ENCODE data around the gene RIMKLB.
"Not testable (repeated sequence)": the region's sequence is repeated elsewhere in the genome, so short reads cannot be mapped to it uniquely, and the experiment has no call there.

The RIMKLB gene

DNA sequence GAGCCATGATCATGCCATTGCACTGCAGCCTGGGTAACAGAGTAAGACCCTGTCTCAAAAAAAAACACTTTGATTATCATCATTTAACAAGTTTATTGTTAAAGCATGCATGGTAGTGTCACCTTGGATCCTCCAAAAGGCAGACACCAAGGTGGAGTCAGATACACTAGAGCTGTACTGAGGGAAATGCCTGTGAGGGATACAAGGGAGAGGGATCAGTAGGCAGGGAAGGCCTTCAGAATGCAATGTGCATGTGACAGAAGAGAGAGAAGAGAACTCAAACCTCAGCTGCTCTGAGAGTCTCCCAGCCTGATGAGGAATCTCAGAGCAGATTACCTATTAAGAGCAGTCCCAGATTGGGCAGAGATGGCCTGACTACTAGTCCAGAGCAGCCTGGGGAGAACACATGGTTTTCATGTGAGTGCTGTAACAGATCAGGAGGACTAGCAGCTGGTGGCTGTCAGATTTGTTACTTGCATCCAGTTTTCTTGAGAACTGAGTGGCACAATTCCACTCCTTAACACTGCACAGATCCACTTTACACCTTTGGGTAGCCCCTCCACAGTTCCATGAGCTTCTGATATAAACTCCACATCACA, 86.6 kb downstream of the RIMKLB start:
- no peak overlapping the region for H3K4me3 ChIP-seq (ENCODE audit: low read length)
- DNase-seq (ENCODE audit: low read depth), result no peak
- TF ChIP-seq, protein P1, sequence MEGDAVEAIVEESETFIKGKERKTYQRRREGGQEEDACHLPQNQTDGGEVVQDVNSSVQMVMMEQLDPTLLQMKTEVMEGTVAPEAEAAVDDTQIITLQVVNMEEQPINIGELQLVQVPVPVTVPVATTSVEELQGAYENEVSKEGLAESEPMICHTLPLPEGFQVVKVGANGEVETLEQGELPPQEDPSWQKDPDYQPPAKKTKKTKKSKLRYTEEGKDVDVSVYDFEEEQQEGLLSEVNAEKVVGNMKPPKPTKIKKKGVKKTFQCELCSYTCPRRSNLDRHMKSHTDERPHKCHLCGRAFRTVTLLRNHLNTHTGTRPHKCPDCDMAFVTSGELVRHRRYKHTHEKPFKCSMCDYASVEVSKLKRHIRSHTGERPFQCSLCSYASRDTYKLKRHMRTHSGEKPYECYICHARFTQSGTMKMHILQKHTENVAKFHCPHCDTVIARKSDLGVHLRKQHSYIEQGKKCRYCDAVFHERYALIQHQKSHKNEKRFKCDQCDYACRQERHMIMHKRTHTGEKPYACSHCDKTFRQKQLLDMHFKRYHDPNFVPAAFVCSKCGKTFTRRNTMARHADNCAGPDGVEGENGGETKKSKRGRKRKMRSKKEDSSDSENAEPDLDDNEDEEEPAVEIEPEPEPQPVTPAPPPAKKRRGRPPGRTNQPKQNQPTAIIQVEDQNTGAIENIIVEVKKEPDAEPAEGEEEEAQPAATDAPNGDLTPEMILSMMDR (IDR thresholded peaks at IDR 0.05; ENCODE audit: insufficient read depth, low read depth, low read length, missing control alignments), result no peak

DNA sequence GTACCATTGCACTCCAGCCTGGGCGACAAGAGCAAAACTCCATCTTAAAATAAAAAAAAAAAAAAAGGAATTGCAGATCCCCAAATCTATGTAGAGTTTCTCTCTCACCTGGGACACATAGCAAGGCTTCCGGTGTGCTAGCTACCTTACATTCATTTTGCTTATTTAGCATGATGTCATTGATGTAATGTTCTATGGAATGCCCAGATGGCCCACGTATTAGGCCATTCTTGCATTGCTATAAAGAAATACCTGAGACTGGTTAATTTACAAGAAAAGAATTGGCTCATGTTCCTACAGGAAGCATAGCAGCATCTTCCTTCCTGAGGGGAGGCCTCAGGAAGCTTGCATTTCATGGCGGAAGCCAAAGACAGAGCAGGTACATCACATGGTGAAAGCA, 87.7 kb downstream of the RIMKLB start:
- TF ChIP-seq, protein P1 (IDR thresholded peaks at IDR 0.05; ENCODE audit: insufficient read depth, low read depth, low read length, missing control alignments), result no peak
- no peak for DNase-seq (ENCODE audit: low read depth)
- no peak overlapping the region for H3K4me3 ChIP-seq (ENCODE audit: low read length)

DNA sequence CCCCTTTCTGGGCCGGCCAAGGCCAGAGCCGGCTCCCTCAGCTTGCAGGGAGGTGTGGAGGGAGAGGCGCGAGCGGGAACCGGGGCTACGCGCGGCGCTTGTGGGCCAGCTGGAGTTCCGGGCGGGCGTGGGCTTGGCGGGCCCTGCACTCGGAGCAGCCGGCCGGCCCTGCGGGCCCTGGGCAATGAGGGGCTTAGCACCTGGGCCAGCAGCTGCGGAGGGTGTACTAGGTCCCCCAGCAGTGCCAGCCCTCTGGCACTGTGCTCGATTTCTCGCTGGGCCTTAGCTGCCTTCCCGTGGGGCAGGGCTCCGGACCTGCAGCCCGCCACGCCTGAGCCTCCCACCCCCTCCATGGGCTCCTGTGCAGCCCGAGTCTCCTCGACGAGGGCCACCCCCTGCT, 89.4 kb downstream of the RIMKLB start:
- not testable (repeated sequence) for DNase-seq (ENCODE audit: low read depth); H3K4me3 ChIP-seq (ENCODE audit: low read length)

DNA sequence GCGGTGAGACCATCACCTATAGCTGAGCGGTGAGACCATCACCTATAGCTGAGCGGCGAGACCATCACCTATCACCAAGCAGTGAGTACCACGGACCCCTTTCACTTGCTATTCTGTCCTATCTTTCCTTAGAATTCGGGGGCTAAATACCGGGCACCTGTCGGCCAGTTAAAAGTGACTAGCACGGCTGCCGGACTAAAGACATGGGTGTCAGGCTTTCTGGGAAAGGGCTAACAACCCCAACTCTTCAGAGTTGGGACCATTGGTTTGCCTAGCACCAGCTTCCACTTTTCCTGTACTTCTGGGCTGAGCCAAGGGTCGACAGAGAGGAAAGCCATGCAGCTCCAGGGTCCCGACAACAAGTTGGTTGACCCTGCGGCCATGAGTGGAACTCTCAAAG, 90.9 kb downstream of the RIMKLB start:
- not testable (repeated sequence) for DNase-seq (ENCODE audit: low read depth); H3K4me3 ChIP-seq (ENCODE audit: low read length)

DNA sequence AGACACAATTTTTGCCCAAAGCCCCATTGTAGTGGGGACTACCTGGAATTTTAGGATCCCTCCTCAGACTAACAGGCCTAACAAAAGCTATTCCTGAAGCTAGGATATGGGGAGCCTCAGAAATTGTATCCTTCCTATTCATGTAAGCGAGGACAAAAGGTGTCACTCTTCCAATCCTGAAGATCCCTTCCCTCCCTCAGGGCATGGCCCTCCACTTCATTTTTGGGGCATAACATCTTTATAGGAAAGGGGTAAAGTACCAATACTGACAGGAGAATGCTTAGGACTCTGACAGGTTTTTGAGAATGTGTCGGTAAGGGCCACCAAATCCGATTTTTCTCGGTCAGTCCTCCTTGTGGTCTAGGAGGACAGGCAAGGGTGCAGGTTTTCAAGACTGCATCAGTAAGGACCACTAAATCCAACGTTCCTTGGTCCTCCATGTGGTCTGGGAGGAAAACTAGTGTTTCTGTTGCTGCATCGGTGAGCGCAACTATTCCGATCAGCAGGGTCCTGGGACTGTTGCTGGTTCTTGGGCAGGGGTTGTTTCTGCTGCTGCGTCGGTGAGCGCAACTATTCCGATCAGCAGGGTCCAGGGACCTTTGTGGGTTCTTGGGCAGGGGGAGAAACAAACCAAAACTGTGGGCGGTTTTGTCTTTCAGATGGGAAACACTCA, 91.7 kb downstream of the RIMKLB start:
- DNase-seq (ENCODE audit: low read depth); H3K4me3 ChIP-seq (ENCODE audit: low read length): not testable (repeated sequence)

DNA sequence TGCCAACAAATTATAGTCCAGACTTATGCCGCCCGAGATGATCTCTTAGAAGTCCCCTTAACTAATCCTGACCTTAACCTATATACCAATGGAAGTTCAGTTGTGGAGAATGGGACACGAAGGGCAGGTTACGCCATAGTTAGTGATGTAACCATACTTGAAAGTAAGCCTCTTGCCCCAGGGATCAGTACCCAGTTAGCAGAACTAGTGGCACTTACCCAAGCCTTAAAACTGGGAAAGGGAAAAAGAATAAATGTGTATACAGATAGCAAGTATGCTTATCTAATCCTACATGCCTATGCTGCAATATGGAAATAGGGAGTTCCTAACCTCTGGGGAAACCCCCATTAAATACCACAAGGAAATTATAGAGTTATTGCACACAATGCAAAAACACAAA, 95.4 kb downstream of the RIMKLB start:
- DNase-seq (ENCODE audit: low read depth), result peak; percentile 32

DNA sequence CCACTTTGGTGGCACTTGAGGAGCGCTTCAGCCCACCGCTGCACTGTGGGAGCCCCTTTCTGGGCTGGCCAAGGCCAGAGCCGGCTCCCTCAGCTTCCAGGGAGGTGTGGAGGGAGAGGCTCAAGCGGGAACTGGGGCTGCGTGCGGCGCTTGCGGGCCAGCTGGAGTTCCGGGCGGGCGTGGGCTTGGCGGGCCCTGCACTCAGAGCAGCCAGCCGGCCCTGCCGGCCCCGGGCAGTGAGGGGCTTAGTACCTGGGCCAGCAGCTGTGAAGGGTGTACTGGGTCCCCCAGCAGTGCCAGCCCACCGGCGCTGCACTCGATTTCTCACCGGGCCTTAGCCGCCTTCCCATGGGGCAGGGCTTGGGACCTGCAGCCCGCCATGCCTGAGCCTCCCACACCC, 96.8 kb downstream of the RIMKLB start:
- H3K4me3 ChIP-seq (ENCODE audit: low read length); DNase-seq (ENCODE audit: low read depth): not testable (repeated sequence)

More for the DNA sequence above, 95.4 kb downstream of the RIMKLB start:
- not testable (repeated sequence) for H3K4me3 ChIP-seq (ENCODE audit: low read length)

DNA sequence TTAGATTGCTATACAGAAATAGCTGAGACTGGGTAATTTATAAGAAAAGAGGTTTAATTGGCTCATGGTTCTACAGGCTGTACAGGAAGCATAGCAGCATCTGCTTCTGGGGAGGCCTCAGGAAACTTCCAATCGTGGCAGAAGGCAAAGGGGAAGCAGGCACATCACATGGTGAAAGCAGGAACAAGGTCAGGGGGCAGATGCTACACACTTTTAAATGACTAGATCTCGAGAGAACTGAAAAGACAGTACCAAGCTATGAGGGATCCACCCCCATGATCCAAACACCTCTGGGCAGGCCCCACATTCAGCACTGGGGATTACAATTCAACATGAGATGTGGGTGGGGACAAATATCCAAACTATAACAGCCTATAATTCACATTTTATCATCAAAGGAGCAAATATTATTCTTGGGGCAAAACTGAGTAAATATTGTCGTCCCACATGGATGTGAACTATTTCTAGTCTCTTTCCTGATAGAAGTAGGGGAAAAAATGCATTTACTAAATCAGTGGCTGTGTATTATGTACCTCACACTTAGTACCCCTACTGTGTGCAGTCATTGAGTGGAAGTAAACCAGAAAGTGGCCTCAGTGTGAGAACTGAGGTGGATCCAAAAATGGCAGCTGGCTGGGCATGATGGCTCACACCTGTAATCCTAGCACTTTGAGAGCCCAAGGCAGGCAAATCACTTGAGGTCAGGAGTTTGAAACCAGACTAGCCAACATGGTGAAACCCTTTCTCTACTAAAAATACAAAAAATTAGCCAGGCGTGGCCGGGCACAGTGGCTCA, 99.2 kb downstream of the RIMKLB start:
- TF ChIP-seq, protein P1 (IDR thresholded peaks at IDR 0.05; ENCODE audit: insufficient read depth, low read depth, low read length, missing control alignments), result no peak
- DNase-seq (ENCODE audit: low read depth), result no peak
- no peak overlapping the region for H3K4me3 ChIP-seq (ENCODE audit: low read length)

DNA sequence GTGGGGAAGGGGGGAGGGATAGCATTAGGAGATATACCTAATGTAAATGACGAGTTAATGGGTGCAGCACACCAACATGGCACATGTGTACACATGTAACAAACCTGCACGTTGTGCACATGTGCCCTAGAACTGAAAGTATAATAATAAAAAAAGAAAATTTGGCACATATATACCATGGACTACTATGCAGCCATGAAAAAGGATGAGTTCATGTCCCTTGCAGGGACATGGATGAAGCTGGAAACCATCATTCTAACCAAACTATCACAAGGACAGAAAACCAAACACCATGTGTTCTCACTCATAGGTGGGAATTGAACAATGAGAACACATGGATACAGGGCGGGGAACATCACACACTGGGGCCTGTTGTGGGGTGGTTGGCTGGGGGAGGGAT, 103.4 kb downstream of the RIMKLB start:
- DNase-seq (ENCODE audit: low read depth); H3K4me3 ChIP-seq (ENCODE audit: low read length): not testable (repeated sequence)

DNA sequence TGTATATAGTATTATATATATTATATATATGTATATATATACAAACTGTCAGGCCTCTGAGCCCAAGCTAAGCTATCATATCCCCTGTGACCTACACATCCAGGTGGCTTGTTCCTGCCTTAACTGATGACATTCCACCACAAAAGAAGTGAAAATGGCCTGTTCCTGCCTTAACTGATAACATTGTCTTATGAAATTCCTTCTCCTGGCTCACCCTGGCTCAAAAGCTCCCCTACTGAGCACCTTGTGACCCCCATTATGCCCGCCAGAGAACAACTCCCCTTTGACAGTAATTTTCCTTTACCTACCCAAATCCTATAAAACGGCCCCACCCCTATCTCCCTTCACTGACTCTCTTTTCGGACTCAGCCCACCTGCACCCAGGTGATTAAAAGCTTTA, 107.0 kb downstream of the RIMKLB start:
- DNase-seq (ENCODE audit: low read depth); H3K4me3 ChIP-seq (ENCODE audit: low read length): not testable (repeated sequence)

DNA sequence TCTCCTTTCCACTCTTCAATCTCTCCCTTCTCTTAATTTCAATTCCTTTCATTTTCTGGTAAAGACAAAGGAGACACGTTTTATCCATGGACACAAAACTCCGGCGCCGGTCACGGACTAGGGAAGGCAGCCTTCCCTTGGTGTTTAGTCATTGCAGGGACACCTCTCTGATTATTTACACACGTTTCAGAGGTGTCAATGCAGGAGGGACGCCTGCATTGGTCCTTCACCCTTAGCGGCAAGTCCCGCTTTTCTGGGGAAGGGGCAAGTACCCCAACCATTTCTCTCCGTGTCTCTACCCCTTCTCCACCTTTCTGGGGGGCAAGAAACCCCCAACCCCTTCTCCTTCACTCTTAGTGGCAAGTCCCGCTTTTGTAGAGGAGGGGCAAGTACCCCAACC, 107.7 kb downstream of the RIMKLB start:
- DNase-seq (ENCODE audit: low read depth), result not testable (repeated sequence)

DNA sequence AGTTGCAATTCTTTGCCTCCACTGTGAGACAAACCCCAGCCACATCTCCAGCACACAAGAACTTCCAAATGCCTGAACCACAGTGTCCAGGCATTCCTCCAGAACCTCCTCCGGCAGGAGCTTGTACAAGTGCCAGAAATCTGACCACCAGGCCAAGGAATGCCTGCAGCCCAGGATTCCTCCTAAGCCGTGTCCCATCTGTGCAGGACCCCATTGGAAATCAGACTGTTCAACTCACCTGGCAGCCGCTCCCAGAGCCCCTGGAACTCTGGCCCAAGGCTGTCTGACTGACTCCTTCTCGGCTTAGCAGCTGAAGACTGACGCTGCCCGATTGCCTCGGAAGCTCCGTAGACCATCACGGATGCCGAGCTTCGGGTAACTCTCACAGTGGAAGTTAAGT, 109.3 kb downstream of the RIMKLB start:
- DNase-seq (ENCODE audit: low read depth), result not testable (repeated sequence)

More for the DNA sequence above, 107.7 kb downstream of the RIMKLB start:
- H3K4me3 ChIP-seq (ENCODE audit: low read length), result not testable (repeated sequence)

DNA sequence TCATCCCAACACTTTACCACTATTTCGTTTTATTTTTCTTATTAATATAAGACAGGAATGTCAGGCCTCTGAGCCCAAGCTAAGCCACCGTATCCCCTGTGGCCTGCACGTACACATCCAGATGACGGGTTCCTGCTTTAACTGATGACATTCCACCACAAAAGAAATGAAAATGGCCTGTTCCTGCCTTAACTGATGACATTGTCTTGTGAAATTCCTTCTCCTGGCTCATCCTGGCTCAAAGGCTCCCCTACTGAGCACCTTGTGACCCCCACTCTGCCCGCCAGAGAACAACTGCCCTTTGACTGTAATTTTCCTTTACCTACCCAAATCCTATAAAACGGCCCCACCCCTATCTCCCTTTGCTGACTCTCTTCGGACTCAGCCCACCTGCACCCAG, 112.3 kb downstream of the RIMKLB start:
- not testable (repeated sequence) for DNase-seq (ENCODE audit: low read depth); H3K4me3 ChIP-seq (ENCODE audit: low read length)

More for the DNA sequence above, 109.3 kb downstream of the RIMKLB start:
- H3K4me3 ChIP-seq (ENCODE audit: low read length), result not testable (repeated sequence)
